H1 (cell line): ENCODE results near the gene METRN. TPM values are rescaled to one million over a fixed set of nuclear protein-coding genes. Genes with fewer than 3 reads are reported as not detected.

ENCODE experiments used
- ASH2L ChIP-seq: fragments of 200-600, 300-600 bp; sonication (generic); IDR thresholded peaks from one replicate; pipeline ENCODE4 v1.7.1; 2017; ENCODE audit warnings: low read length
- BACH1 ChIP-seq: IDR thresholded peaks from 2 replicates; pipeline ENCODE4 v1.6.1; 2012; ENCODE audit warnings: low read length, improper control_type of control experiment
- CHD7 ChIP-seq: fragments of 300-600 bp; sonication (generic); IDR thresholded peaks from 2 replicates; pipeline ENCODE4 v1.7.1; 2012; ENCODE audit warnings: low read length, moderate library complexity, mild to moderate bottlenecking, inconsistent platforms; ENCODE audit not compliant: insufficient replicate concordance
- CREB1 ChIP-seq: IDR thresholded peaks from 2 replicates; pipeline ENCODE4 v1.6.1; 2012; ENCODE audit warnings: inconsistent platforms
- GABPA ChIP-seq: IDR thresholded peaks from 2 replicates; pipeline ENCODE4 v1.6.1; 2011; ENCODE audit warnings: mild to moderate bottlenecking, low read length, moderate library complexity, borderline replicate concordance; ENCODE audit not compliant: insufficient read depth
- MAX ChIP-seq: IDR thresholded peaks from 2 replicates; pipeline ENCODE4 v1.6.1; 2012; ENCODE audit warnings: inconsistent platforms
- NRF1 ChIP-seq: IDR thresholded peaks from 2 replicates; pipeline ENCODE4 v1.6.1; 2011; ENCODE audit warnings: mild to moderate bottlenecking, low read depth, low read length, improper control_type of control experiment
- SAP30 ChIP-seq: fragments of 300-600 bp; sonication (generic); IDR thresholded peaks from 2 replicates; pipeline ENCODE4 v1.7.1; 2012; ENCODE audit warnings: low read length, moderate library complexity, mild to moderate bottlenecking, inconsistent platforms; ENCODE audit not compliant: insufficient read depth, insufficient replicate concordance
- SIX5 ChIP-seq: IDR thresholded peaks from 2 replicates; pipeline ENCODE4 v1.6.1; 2011; ENCODE audit warnings: mild to moderate bottlenecking, low read depth, low read length
- SP2 ChIP-seq: IDR thresholded peaks from 2 replicates; pipeline ENCODE4 v1.6.1; 2012; ENCODE audit warnings: mild to moderate bottlenecking, low read length, inconsistent platforms
- polyA plus RNA-seq, 7 experiments: library from polyadenylated mRNA; depleted of rRNA in 3 of 7; stranded (reverse) in 5 of 7; unstranded in 2 of 7; fragments of >200 nt in 5 of 7; fragments of 200-250 nt in 2 of 7; gene quantifications; 1 replicate in 5 of 7; 2 replicates in 1 of 7; 4 replicates in 1 of 7; pipeline versions ENCODE4 v1.2.1 to v1.2.3, GENCODE V29; 2011 to 2013; ENCODE audit warnings: missing spikeins in 2 of 7, mixed read lengths in 2 of 7
- total RNA-seq: library from RNA; stranded (reverse); fragmentation: NEBNext Ultra II Directional; extraction: Animal tissue kit (Norgen Biotek cat#: 25700); gene quantifications from 2 replicates; pipeline ENCODE4 v1.2.1, GENCODE V29; 2021

Gene METRN
- total and polyA plus RNA-seq, 2 of the 8 experiments (the other 6 are each of a cell fraction or from before 2014, with no cell fraction given): 18.7 to 25.8 TPM

DNA sequence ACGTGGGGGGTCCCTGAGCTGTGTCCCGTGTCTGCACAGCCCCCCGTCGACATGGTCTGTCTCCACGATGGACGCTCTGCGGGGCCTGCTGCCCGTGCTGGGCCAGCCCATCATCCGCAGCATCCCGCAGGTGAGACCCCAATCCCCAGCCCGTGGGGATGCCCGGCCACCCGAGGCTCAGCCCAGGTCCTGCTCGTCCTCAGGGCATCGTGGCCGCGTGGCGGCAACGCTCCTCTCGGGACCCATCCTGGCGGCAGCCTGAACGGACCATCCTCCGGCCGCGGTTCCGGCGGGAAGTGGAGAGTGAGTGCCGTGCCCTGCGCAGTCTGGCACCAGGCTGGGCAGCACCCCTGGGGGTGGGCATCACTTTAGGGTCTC, 50.6 kb downstream of the METRN start (continued):
- TF ChIP-seq CHD7: no peak
- TF ChIP-seq SIX5: no peak
- no peak for TF ChIP-seq GABPA
- TF ChIP-seq CREB1: no peak
- no peak for TF ChIP-seq BACH1
- TF ChIP-seq NRF1: no peak
- TF ChIP-seq MAX: no peak
- TF ChIP-seq SP2: no peak
- no peak for TF ChIP-seq ASH2L
- no peak for TF ChIP-seq SAP30
- TF ChIP-seq, all 59 proteins: peak for 0
